DOHH2 (cell line): ENCODE data around the gene PDGFD.

Experiments
- CTCF ChIP-seq: fragments of 200-600 bp; sonication (generic); IDR thresholded peaks from one replicate; pipeline ENCODE4 v1.5.1; 2014; ENCODE audit warnings: antibody characterized with exemption, mild to moderate bottlenecking, low read depth, low read length; ENCODE audit not compliant: poor library complexity, severe bottlenecking
- EZH2phosphoT487 ChIP-seq: fragments of 200-600 bp; sonication (generic); IDR thresholded peaks from 2 replicates; pipeline ENCODE4 v1.6.1; 2017; ENCODE audit warnings: borderline replicate concordance, mild to moderate bottlenecking, antibody characterized with exemption, low read length, moderate library complexity, mixed read lengths

- TF ChIP-seq CTCF (no peak), EZH2phosphoT487 (no peak)
These were observed 227.9 kb downstream of the PDGFD start for GRCh38 chr11:103936059-103936458.
